IMR-90 (cell line): ENCODE data around the gene DNAH9. TPM values are rescaled to one million over a fixed set of nuclear protein-coding genes. Genes with fewer than 3 reads are reported as not detected.

Experiments used
- ATAC-seq: fragments of 200-7000 bp; cut with Tn5 transposase; 2 replicates; pipeline ENCODE4 v1.9.1; 2020; ENCODE audit warnings: low read depth, mild to moderate bottlenecking, moderate library complexity
- BruUV-seq: library from RNA; stranded (reverse); fragments of 400-500 nt; replicated peaks from 2 replicates; lab custom pipeline; 2021; lab: Mats Ljungman, UMichigan
- CTCF ChIA-PET: fragments of 300-600 bp; formaldehyde crosslinking; extraction: SDS; loops from one replicate; lab custom pipeline; 2021; ENCODE audit warnings: antibody characterized with exemption; lab: Yijun Ruan, JAX
- POLR2A ChIA-PET: fragments of 300-600 bp; sonication (Branson Sonifier 250); formaldehyde crosslinking; loops from one replicate; lab custom pipeline; 2022; ENCODE audit warnings: antibody characterized with exemption; ENCODE audit not compliant: unreplicated experiment; lab: Charles Lee
- DNase-seq: peaks from one replicate; pipeline ENCODE4 v3.0.0; 2013
- H2AFZ ChIP-seq: replicated peaks from 2 replicates; pipeline ENCODE3; 2013; ENCODE audit warnings: low read length, mild to moderate bottlenecking; ENCODE audit not compliant: poor library complexity
- H2AK5ac ChIP-seq: 2 replicates; pipeline ENCODE4 v1.6.1; 2013; ENCODE audit warnings: low read depth, low read length, inconsistent platforms
- H2AK9ac ChIP-seq: replicated peaks from 2 replicates; pipeline ENCODE3; 2013; ENCODE audit warnings: mild to moderate bottlenecking, low read depth, low read length, moderate library complexity; ENCODE audit not compliant: poor library complexity
- H2BK120ac ChIP-seq: 2 replicates; pipeline ENCODE4 v1.6.1; 2013; ENCODE audit warnings: low read depth, low read length, inconsistent platforms
- H2BK15ac ChIP-seq: 3 replicates; pipeline ENCODE4 v1.6.1; 2013; ENCODE audit warnings: low read depth, low read length, inconsistent platforms
- H2BK20ac ChIP-seq: 2 replicates; pipeline ENCODE4 v1.6.1; 2013; ENCODE audit warnings: low read depth, mild to moderate bottlenecking, inconsistent platforms, low read length, moderate library complexity
- H2BK5ac ChIP-seq: 2 replicates; pipeline ENCODE4 v1.6.1; 2013; ENCODE audit warnings: mild to moderate bottlenecking, low read depth, low read length, inconsistent platforms; ENCODE audit not compliant: poor library complexity, severe bottlenecking
- H3K14ac ChIP-seq: replicated peaks from 2 replicates; pipeline ENCODE4 v1.6.1; 2013; ENCODE audit warnings: low read depth, low read length, inconsistent platforms
- H3K18ac ChIP-seq: 2 replicates; pipeline ENCODE4 v1.6.1; 2013; ENCODE audit warnings: low read depth, low read length, control low read depth
- H3K23ac ChIP-seq: 2 replicates; pipeline ENCODE4 v1.6.1; 2013; ENCODE audit warnings: low read depth, low read length, inconsistent platforms
- H3K27ac ChIP-seq: 2 replicates; pipeline ENCODE4 v1.5.1; 2013; ENCODE audit warnings: mild to moderate bottlenecking, control low read depth, low read length; ENCODE audit not compliant: insufficient read depth
- H3K27me3 ChIP-seq: 2 replicates; pipeline ENCODE4 v1.6.1; 2013; ENCODE audit warnings: low read length; ENCODE audit not compliant: control insufficient read depth, insufficient read depth
- H3K36me3 ChIP-seq: 2 replicates; pipeline ENCODE4 v1.6.1; 2013; ENCODE audit warnings: low read length, mixed read lengths; ENCODE audit not compliant: control insufficient read depth, insufficient read depth
- H3K4ac ChIP-seq: 2 replicates; pipeline ENCODE4 v1.6.1; 2013; ENCODE audit warnings: low read depth, low read length, inconsistent platforms
- H3K4me1 ChIP-seq: 2 replicates; pipeline ENCODE4 v1.6.1; 2013; ENCODE audit warnings: low read length, mixed read lengths; ENCODE audit not compliant: control insufficient read depth, insufficient read depth
- H3K4me2 ChIP-seq: 2 replicates; pipeline ENCODE4 v1.6.1; 2013; ENCODE audit warnings: low read depth, mild to moderate bottlenecking, control low read depth, low read length, moderate library complexity
- H3K4me3 ChIP-seq: 2 replicates; pipeline ENCODE4 v1.5.1; 2013; ENCODE audit warnings: low read depth, mild to moderate bottlenecking, control low read depth, low read length, moderate library complexity; ENCODE audit not compliant: insufficient read depth
- H3K56ac ChIP-seq: 2 replicates; pipeline ENCODE4 v1.6.1; 2013; ENCODE audit warnings: low read length, inconsistent platforms; ENCODE audit not compliant: insufficient read depth; ENCODE audit errors: extremely low read depth
- H3K79me1 ChIP-seq, 2 experiments: 2 replicates each; pipeline ENCODE4 v1.6.1; 2013; ENCODE audit warnings: low read length in 2 of 2, inconsistent platforms in 1 of 2, low read depth in 1 of 2
- H3K9ac ChIP-seq: 2 replicates; pipeline ENCODE4 v1.6.1; 2013; ENCODE audit warnings: low read depth, low read length, control low read depth
- H3K9me1 ChIP-seq: 2 replicates; pipeline ENCODE4 v1.6.1; 2013; ENCODE audit warnings: low read length, inconsistent platforms; ENCODE audit not compliant: insufficient read depth
- H3K9me3 ChIP-seq: 2 replicates; pipeline ENCODE4 v1.6.1; 2013; ENCODE audit warnings: low read length; ENCODE audit not compliant: control insufficient read depth, insufficient read depth
- H4K20me1 ChIP-seq: 2 replicates; pipeline ENCODE4 v1.6.1; 2013; ENCODE audit warnings: low read length, inconsistent platforms; ENCODE audit not compliant: insufficient read depth
- H4K5ac ChIP-seq: 2 replicates; pipeline ENCODE4 v1.6.1; 2013; ENCODE audit warnings: mild to moderate bottlenecking, low read depth, low read length, control low read depth
- H4K8ac ChIP-seq, 2 experiments: 2 replicates each; pipeline ENCODE4 v1.6.1; 2013; ENCODE audit warnings: low read depth in 2 of 2, low read length in 2 of 2, control low read depth in 1 of 2, inconsistent platforms in 1 of 2
- H4K91ac ChIP-seq: 2 replicates; pipeline ENCODE4 v1.6.1; 2013; ENCODE audit warnings: low read depth, low read length, inconsistent platforms; ENCODE audit not compliant: insufficient read depth
- BHLHE40 ChIP-seq: fragments of 150-350 bp; IDR thresholded peaks from 2 replicates; pipeline ENCODE4 v1.6.1; 2016; ENCODE audit warnings: mild to moderate bottlenecking, low read depth, low read length
- CEBPB ChIP-seq: IDR thresholded peaks from 2 replicates; pipeline ENCODE4 v1.6.1; 2012; ENCODE audit warnings: low read depth, low read length, improper control_type of control experiment
- CHD1 ChIP-seq: IDR thresholded peaks from 2 replicates; pipeline ENCODE4 v1.6.1; 2012; ENCODE audit warnings: low read depth, low read length, improper control_type of control experiment
- MAFK ChIP-seq: IDR thresholded peaks from 2 replicates; pipeline ENCODE4 v1.6.1; 2012; ENCODE audit warnings: low read depth, low read length, improper control_type of control experiment
- MAZ ChIP-seq: IDR thresholded peaks from 2 replicates; pipeline ENCODE4 v1.6.1; 2012; ENCODE audit warnings: low read depth, mild to moderate bottlenecking, low read length, improper control_type of control experiment, moderate library complexity, borderline replicate concordance
- MXI1 ChIP-seq: IDR thresholded peaks from 2 replicates; pipeline ENCODE4 v1.6.1; 2012; ENCODE audit warnings: low read depth, mild to moderate bottlenecking, low read length, moderate library complexity, borderline replicate concordance
- NFE2L2 ChIP-seq: fragments of 150-350 bp; IDR thresholded peaks from 2 replicates; pipeline ENCODE4 v1.6.1; 2016; ENCODE audit warnings: low read depth, mild to moderate bottlenecking, low read length
- POLR2A ChIP-seq: IDR thresholded peaks from 2 replicates; pipeline ENCODE4 v1.6.1; 2012; ENCODE audit warnings: mild to moderate bottlenecking, low read depth, low read length
- RAD21 ChIP-seq: IDR thresholded peaks from 2 replicates; pipeline ENCODE4 v1.6.1; 2012; ENCODE audit warnings: low read length, improper control_type of control experiment
- RFX5 ChIP-seq: IDR thresholded peaks from 2 replicates; pipeline ENCODE4 v1.8.0; 2012; ENCODE audit warnings: low read depth, mild to moderate bottlenecking, low read length, moderate library complexity
- SMC3 ChIP-seq: fragments of 150-350 bp; IDR thresholded peaks from 2 replicates; pipeline ENCODE4 v1.6.1; 2016; ENCODE audit warnings: low read depth, mild to moderate bottlenecking, antibody characterized with exemption, low read length, moderate library complexity
- WGBS, 2 experiments: methylation state at CpG; one replicate each; pipeline versions ENCODE4 v1.1.5 to v1.1.7; 2013; ENCODE audit warnings: missing lambda C conversion rate in 2 of 2; ENCODE audit not compliant: insufficient read length in 1 of 2; ENCODE audit errors: extremely low coverage in 2 of 2; 5-methylcytosine and 5-hydroxymethylcytosine counted together
- dilution Hi-C: fragments of 300-500 bp; cut with HindIII; formaldehyde crosslinking; loops from one replicate; pipeline ENCODE4 v1.14.3; 2018; ENCODE audit warnings: low sequenced_read_pairs; ENCODE audit not compliant: unreplicated experiment
- in situ Hi-C: fragments of 300-500 bp; cut with MboI; formaldehyde crosslinking; loops from 3 replicates; pipeline ENCODE4 v1.14.3; 2019; ENCODE audit warnings: low sequenced_read_pairs, inconsistent platforms, mixed read lengths
- intact Hi-C: fragments of 100-400 bp; cut with micrococcal nuclease; formaldehyde crosslinking; loops from 2 replicates; pipeline ENCODE4 v1.10.0; 2022
- polyA plus RNA-seq, 3 experiments: library from polyadenylated mRNA; depleted of rRNA; stranded (reverse); fragments of >200 nt; gene quantifications; 2 replicates each; pipeline ENCODE4 v1.2.3, GENCODE V29; 2012; ENCODE audit warnings: low replicate concordance in 1 of 3
- total RNA-seq: library from RNA; depleted of rRNA; stranded (reverse); fragments of >200 nt; gene quantifications from 2 replicates; pipeline ENCODE4 v1.2.3, GENCODE V29; 2012
- TF ChIP-seq, protein P1 (sequence below): conservative IDR thresholded peaks from 2 replicates; pipeline ENCODE4 v1.5.1; 2012; ENCODE audit warnings: mild to moderate bottlenecking, low read depth, low read length, improper control_type of control experiment
- TF ChIP-seq, protein P2 (sequence below): fragments of 150-350 bp; IDR thresholded peaks from 2 replicates; pipeline ENCODE4 v1.6.1; 2016; ENCODE audit warnings: low read depth, mild to moderate bottlenecking, low read length, moderate library complexity, borderline replicate concordance

DNAH9 gene
- total and polyA plus RNA-seq, 2 of the 4 experiments (the other 2 are of a cell fraction) = not detected

DNA sequence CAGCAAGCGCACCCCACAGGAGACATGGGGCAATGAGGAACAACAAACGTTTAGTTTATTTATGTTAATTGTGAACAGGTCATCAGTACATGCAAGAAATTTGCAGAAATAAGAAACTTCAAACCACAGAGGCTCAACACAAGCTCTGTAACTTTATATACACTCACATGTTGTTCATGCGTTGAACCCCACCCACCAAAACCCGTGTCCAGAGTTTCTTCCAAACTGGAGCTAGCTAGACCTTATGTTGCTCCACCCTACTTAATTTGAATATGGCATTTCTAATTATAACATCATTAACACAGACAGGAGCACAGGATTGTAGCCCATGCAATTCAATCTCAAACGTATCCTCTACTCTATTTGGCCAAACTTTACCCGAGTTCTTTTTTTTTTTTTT lies 206.9 kb downstream of the DNAH9 start:
- WGBS, 2 experiments = no CpG with 5 or more reads among the region's 6 CpGs
- ATAC-seq (no peak), DNase-seq (no peak)
- H2BK120ac ChIP-seq = no peak overlapping the region
- H3K27me3 ChIP-seq = no peaks in the 10 kb centered on the region
- H4K20me1 ChIP-seq = no peaks in the 10 kb centered on the region
- no peak overlapping the region for H3K14ac ChIP-seq
- no peak overlapping the region for H3K56ac ChIP-seq
- no peaks in the 10 kb centered on the region for H3K4me1 ChIP-seq
- H4K8ac ChIP-seq = no peak overlapping the region
- no peak overlapping the region for H2BK15ac ChIP-seq
- TF ChIP-seq MAZ (no peak), RAD21 (no peak), SMC3 (no peak), MAFK (no peak), MXI1 (no peak), CHD1 (no peak), RFX5 (no peak), BHLHE40 (no peak), POLR2A (no peak), CEBPB (no peak), NFE2L2 (no peak)
- TF ChIP-seq, protein P1, sequence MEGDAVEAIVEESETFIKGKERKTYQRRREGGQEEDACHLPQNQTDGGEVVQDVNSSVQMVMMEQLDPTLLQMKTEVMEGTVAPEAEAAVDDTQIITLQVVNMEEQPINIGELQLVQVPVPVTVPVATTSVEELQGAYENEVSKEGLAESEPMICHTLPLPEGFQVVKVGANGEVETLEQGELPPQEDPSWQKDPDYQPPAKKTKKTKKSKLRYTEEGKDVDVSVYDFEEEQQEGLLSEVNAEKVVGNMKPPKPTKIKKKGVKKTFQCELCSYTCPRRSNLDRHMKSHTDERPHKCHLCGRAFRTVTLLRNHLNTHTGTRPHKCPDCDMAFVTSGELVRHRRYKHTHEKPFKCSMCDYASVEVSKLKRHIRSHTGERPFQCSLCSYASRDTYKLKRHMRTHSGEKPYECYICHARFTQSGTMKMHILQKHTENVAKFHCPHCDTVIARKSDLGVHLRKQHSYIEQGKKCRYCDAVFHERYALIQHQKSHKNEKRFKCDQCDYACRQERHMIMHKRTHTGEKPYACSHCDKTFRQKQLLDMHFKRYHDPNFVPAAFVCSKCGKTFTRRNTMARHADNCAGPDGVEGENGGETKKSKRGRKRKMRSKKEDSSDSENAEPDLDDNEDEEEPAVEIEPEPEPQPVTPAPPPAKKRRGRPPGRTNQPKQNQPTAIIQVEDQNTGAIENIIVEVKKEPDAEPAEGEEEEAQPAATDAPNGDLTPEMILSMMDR = no peak
- TF ChIP-seq, protein P2, sequence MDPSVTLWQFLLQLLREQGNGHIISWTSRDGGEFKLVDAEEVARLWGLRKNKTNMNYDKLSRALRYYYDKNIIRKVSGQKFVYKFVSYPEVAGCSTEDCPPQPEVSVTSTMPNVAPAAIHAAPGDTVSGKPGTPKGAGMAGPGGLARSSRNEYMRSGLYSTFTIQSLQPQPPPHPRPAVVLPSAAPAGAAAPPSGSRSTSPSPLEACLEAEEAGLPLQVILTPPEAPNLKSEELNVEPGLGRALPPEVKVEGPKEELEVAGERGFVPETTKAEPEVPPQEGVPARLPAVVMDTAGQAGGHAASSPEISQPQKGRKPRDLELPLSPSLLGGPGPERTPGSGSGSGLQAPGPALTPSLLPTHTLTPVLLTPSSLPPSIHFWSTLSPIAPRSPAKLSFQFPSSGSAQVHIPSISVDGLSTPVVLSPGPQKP = no peak
- H3K9me3 ChIP-seq = peaks cover 18% of the 10 kb centered on the region
- H2BK20ac ChIP-seq = no peak overlapping the region
- no peak overlapping the region for H4K91ac ChIP-seq
- H2AK9ac ChIP-seq = no peak overlapping the region
- H3K9me1 ChIP-seq = no peaks in the 10 kb centered on the region
- H3K4ac ChIP-seq = no peak overlapping the region
- no peak overlapping the region for H2AK5ac ChIP-seq
- BruUV-seq = no TSS peak
- H3K4me3 ChIP-seq = no peak overlapping the region
- in situ Hi-C loops = no loop called here
- no peak overlapping the region for H3K4me2 ChIP-seq
- H3K27ac ChIP-seq = no peak overlapping the region
- no peak overlapping the region for H2BK5ac ChIP-seq
- dilution Hi-C loops = no loop called here
- H3K79me1 ChIP-seq = no peaks in the 10 kb centered on the region
- H3K36me3 ChIP-seq = no peaks in the 10 kb centered on the region
- H3K9ac ChIP-seq = no peak overlapping the region
- no peak overlapping the region for H4K5ac ChIP-seq
- intact Hi-C loops = no loop called here
- POLR2A ChIA-PET = no interaction called here
- CTCF ChIA-PET = no interaction called here
- no peak overlapping the region for H3K23ac ChIP-seq
- no peak overlapping the region for H2AFZ ChIP-seq
- no peak overlapping the region for H3K18ac ChIP-seq
